Loucy (cell line): ENCODE measurements around the gene SLC6A6.

ENCODE experiments used
- CTCF ChIP-seq: fragments of 200-600 bp; sonication (generic); conservative IDR thresholded peaks from 2 replicates; pipeline ENCODE4 v1.5.1; 2014; ENCODE audit warnings: mild to moderate bottlenecking, antibody characterized with exemption, low read length
- EZH2phosphoT487 ChIP-seq: fragments of 200-600 bp; IDR thresholded peaks from 2 replicates; pipeline ENCODE4 v1.6.1; 2018; ENCODE audit warnings: antibody characterized with exemption, mild to moderate bottlenecking, moderate library complexity, borderline replicate concordance

GRCh38 chr3:14411166-14411526 is 8.7 kb downstream of the SLC6A6 start:
- TF ChIP-seq CTCF, result no peak
- no peak for TF ChIP-seq EZH2phosphoT487
